Activated CD4-positive, alpha-beta T cell treated with anti-CD3 and anti-CD28 coated beads, Interleukin-2, Interleukin-4, amounts not matched to agents 100 ng/mL and 50 ng/mL, durations not matched to agents 16 hours and 8 hours (primary cell): ENCODE measurements around the gene SLC38A6.
A peak's percentile ranks its signal among the peaks of the same experiment; 100 is the strongest.

Experiments used
- DNase-seq: peaks from one replicate; pipeline ENCODE4 v3.0.0-alpha.2; 2020; ENCODE audit warnings: low spot score

Gene SLC38A6

GRCh38 chr14:60980811-60981632 lies at the start of gene SLC38A6, which contains the start of gene TRMT5:
SLC38A6 (plus strand) TSS chr14:60981245; CDS start chr14:60981278, 33 bp downstream.
TRMT5 (minus strand) TSS chr14:60981079; CDS start chr14:60980973, 106 bp downstream.
- peak; percentile 92 for DNase-seq

GRCh38 chr14:60933920-60934655 lies 47.0 kb upstream of the SLC38A6 start:
- DNase-seq = no peak

- DNase-seq = no peak
These were observed 45.7 kb upstream of the SLC38A6 start for GRCh38 chr14:60935319-60935718.

- no peak for DNase-seq
These were observed 37.4 kb upstream of the SLC38A6 start for GRCh38 chr14:60943637-60944032.

GRCh38 chr14:60944204-60944603 lies 36.8 kb upstream of the SLC38A6 start:
- no peak for DNase-seq

GRCh38 chr14:60945984-60946383 lies 35.1 kb upstream of the SLC38A6 start:
- DNase-seq = peak; percentile 52

- DNase-seq = no peak
These were observed 34.3 kb upstream of the SLC38A6 start for GRCh38 chr14:60946773-60947172.

- DNase-seq = no peak
These were observed 29.1 kb upstream of the SLC38A6 start for GRCh38 chr14:60951776-60952435.

GRCh38 chr14:60956202-60956601 lies 24.8 kb upstream of the SLC38A6 start:
- DNase-seq = peak; percentile 40

GRCh38 chr14:60956632-60957031 lies 24.4 kb upstream of the SLC38A6 start:
- DNase-seq = peak; percentile 32

- DNase-seq = no peak
These were observed 22.9 kb upstream of the SLC38A6 start for GRCh38 chr14:60958146-60958545.

GRCh38 chr14:60963761-60964160 lies 17.3 kb upstream of the SLC38A6 start:
- no peak for DNase-seq

GRCh38 chr14:60964904-60965303 lies 16.1 kb upstream of the SLC38A6 start:
- no peak for DNase-seq

- peak; percentile 80 for DNase-seq
These were observed 15.6 kb upstream of the SLC38A6 start for GRCh38 chr14:60965402-60965801.

- no peak for DNase-seq
These were observed 12.9 kb upstream of the SLC38A6 start for GRCh38 chr14:60968099-60968498.

- DNase-seq = no peak
These were observed 12.4 kb upstream of the SLC38A6 start for GRCh38 chr14:60968671-60969070.

GRCh38 chr14:60970146-60970545 lies 10.9 kb upstream of the SLC38A6 start:
- DNase-seq = no peak

GRCh38 chr14:60971271-60971670 lies 9.8 kb upstream of the SLC38A6 start:
- no peak for DNase-seq

- DNase-seq = no peak
These were observed 8.8 kb upstream of the SLC38A6 start for GRCh38 chr14:60972295-60972694.

GRCh38 chr14:60973070-60973469 lies 8.0 kb upstream of the SLC38A6 start:
- DNase-seq = no peak

GRCh38 chr14:60974090-60974651 lies 6.9 kb upstream of the SLC38A6 start:
- DNase-seq = no peak

GRCh38 chr14:60975551-60975950 lies 5.5 kb upstream of the SLC38A6 start:
- DNase-seq = no peak
